ENCODE results near the gene FBRS. TPM values are rescaled to one million over a fixed set of nuclear protein-coding genes. Genes with fewer than 3 reads are reported as not detected.

Gene FBRS
- total and polyA plus RNA-seq, 2 of the 13 experiments (the other 11 are each of a cell fraction or from before 2014, with no cell fraction given): 13.7 to 16.2 TPM

GRCh38 chr16:30609002-30609925, 49.0 kb upstream of the FBRS start (continued):
- TF ChIP-seq, protein P1, sequence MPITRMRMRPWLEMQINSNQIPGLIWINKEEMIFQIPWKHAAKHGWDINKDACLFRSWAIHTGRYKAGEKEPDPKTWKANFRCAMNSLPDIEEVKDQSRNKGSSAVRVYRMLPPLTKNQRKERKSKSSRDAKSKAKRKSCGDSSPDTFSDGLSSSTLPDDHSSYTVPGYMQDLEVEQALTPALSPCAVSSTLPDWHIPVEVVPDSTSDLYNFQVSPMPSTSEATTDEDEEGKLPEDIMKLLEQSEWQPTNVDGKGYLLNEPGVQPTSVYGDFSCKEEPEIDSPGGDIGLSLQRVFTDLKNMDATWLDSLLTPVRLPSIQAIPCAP (CRISPR knock-in tag; IDR thresholded peaks at IDR 0.05; ENCODE audit: low read depth): no peak
- TF ChIP-seq ZNF841 (CRISPR knock-in tag; IDR thresholded peaks at IDR 0.05; ENCODE audit: borderline replicate concordance): no peak
- TF ChIP-seq FIP1L1 (IDR thresholded peaks at IDR 0.05; ENCODE audit: borderline replicate concordance, insufficient read depth, low read depth, low read length): no peak
- no peak for TF ChIP-seq KDM2A (CRISPR knock-in tag; IDR thresholded peaks at IDR 0.05; ENCODE audit: borderline replicate concordance, low read depth)
- TF ChIP-seq KDM4B (CRISPR knock-in tag; IDR thresholded peaks at IDR 0.05): no peak
- TF ChIP-seq MEIS2 (CRISPR knock-in tag; IDR thresholded peaks at IDR 0.05): no peak; the same call in 1 of the 2 replicates
- TF ChIP-seq ZNF703 (CRISPR knock-in tag; IDR thresholded peaks at IDR 0.05; ENCODE audit: borderline replicate concordance): no peak
- TF ChIP-seq ZNF850 (CRISPR knock-in tag; conservative IDR thresholded peaks at IDR 0.05): no peak
- peak; percentile 16; the same call in 1 of the 2 replicates for TF ChIP-seq ZNF329 (CRISPR knock-in tag; IDR thresholded peaks at IDR 0.05; ENCODE audit: low read depth)
- TF ChIP-seq GATAD1 (CRISPR knock-in tag; IDR thresholded peaks at IDR 0.05): no peak
- no peak for TF ChIP-seq CEBPB (IDR thresholded peaks at IDR 0.05; ENCODE audit: borderline replicate concordance, low read depth, low read length)
